Ectodermal cell (in vitro differentiated cells): ENCODE results near the gene ATP6V0A1.

ENCODE experiments used
- H3K27ac ChIP-seq: 2 replicates; pipeline ENCODE4 v1.7.0; 2013; ENCODE audit warnings: mild to moderate bottlenecking, low read depth, low read length; ENCODE audit not compliant: insufficient read depth, poor library complexity, severe bottlenecking
- H3K27me3 ChIP-seq: 2 replicates; pipeline ENCODE4 v1.7.0; 2013; ENCODE audit warnings: mild to moderate bottlenecking, low read length; ENCODE audit not compliant: insufficient read depth, control insufficient read depth, poor library complexity, severe bottlenecking
- H3K36me3 ChIP-seq: one replicate; pipeline ENCODE4 v1.7.0; 2013; ENCODE audit warnings: low read length; ENCODE audit not compliant: control insufficient read depth, insufficient read depth
- H3K4me1 ChIP-seq: one replicate; pipeline ENCODE4 v1.7.0; 2013; ENCODE audit warnings: low read length; ENCODE audit not compliant: control insufficient read depth, insufficient read depth
- H3K4me3 ChIP-seq: 2 replicates; pipeline ENCODE4 v1.7.0; 2013; ENCODE audit warnings: low read depth, low read length, control low read depth; ENCODE audit not compliant: insufficient read depth
- H3K9me3 ChIP-seq: 2 replicates; pipeline ENCODE4 v1.7.0; 2013; ENCODE audit warnings: mild to moderate bottlenecking, low read length, moderate library complexity; ENCODE audit not compliant: control insufficient read depth
- WGBS, 2 experiments: methylation state at CpG; one replicate each; pipeline ENCODE4 v1.1.7; 2013; ENCODE audit warnings: missing lambda C conversion rate in 2 of 2; 5-methylcytosine and 5-hydroxymethylcytosine counted together

ATP6V0A1 gene

GRCh38 chr17:42560246-42560645, 101.6 kb downstream of the ATP6V0A1 start:
- no peaks in the 10 kb centered on the region for H3K27me3 ChIP-seq
- no peak overlapping the region for H3K27ac ChIP-seq
- peaks cover 9% of the 10 kb centered on the region for H3K4me1 ChIP-seq
- H3K9me3 ChIP-seq = no peaks in the 10 kb centered on the region
- 83 to 97% methylated on average over 3 of the region's 3 CpGs for WGBS, 2 experiments
- H3K36me3 ChIP-seq = no peaks in the 10 kb centered on the region
- H3K4me3 ChIP-seq = no peak overlapping the region

- Histone ChIP-seq H3K4me3 (peak within 1 kb of the TSS; percentile 91), H3K9me3 (no peaks in the 10 kb centered on the region), H3K27me3 (no peaks in the 10 kb centered on the region), H3K36me3 (peaks cover 4% of the 10 kb centered on the region), H3K27ac (peak within 1 kb of the TSS; percentile 28), H3K4me1 (peaks cover 18% of the 10 kb centered on the region)
- WGBS, 2 experiments = 1% methylated on average over 26 of the region's 26 CpGs
Measured at GRCh38 chr17:42561897-42562387, 103.3 kb downstream of the ATP6V0A1 start, which contains the start of gene COASY. Gene COASY (plus strand): TSS chr17:42562148. CDS start chr17:42562623, 475 bp downstream.

GRCh38 chr17:42562388-42563142, 103.9 kb downstream of the ATP6V0A1 start:
- peak overlapping the region; percentile 28 for H3K27ac ChIP-seq
- peaks cover 4% of the 10 kb centered on the region for H3K36me3 ChIP-seq
- 26 to 27% methylated on average over 48 of the region's 48 CpGs for WGBS, 2 experiments
- H3K4me3 ChIP-seq = peak overlapping the region; percentile 91
- H3K9me3 ChIP-seq = no peaks in the 10 kb centered on the region
- H3K27me3 ChIP-seq = no peaks in the 10 kb centered on the region
- H3K4me1 ChIP-seq = peaks cover 18% of the 10 kb centered on the region

- 90 to 94% methylated on average over 14 of the region's 14 CpGs for WGBS, 2 experiments
- peak overlapping the region; percentile 91 for H3K4me3 ChIP-seq
- no peaks in the 10 kb centered on the region for H3K9me3 ChIP-seq
- no peak overlapping the region for H3K27ac ChIP-seq
- peaks cover 18% of the 10 kb centered on the region for H3K4me1 ChIP-seq
- no peaks in the 10 kb centered on the region for H3K27me3 ChIP-seq
- peaks cover 4% of the 10 kb centered on the region for H3K36me3 ChIP-seq
Measured at GRCh38 chr17:42563143-42563509, 104.4 kb downstream of the ATP6V0A1 start.

GRCh38 chr17:42563543-42563942, 104.9 kb downstream of the ATP6V0A1 start:
- Histone ChIP-seq H3K9me3 (no peaks in the 10 kb centered on the region), H3K4me1 (peaks cover 18% of the 10 kb centered on the region), H3K27me3 (no peaks in the 10 kb centered on the region), H3K4me3 (no peak overlapping the region), H3K27ac (no peak overlapping the region), H3K36me3 (peaks cover 7% of the 10 kb centered on the region)
- WGBS, 2 experiments = 93 to 95% methylated on average over 1 of the region's 1 CpG

- Histone ChIP-seq H3K27me3 (no peaks in the 10 kb centered on the region), H3K9me3 (no peaks in the 10 kb centered on the region), H3K36me3 (peaks cover 11% of the 10 kb centered on the region), H3K4me1 (peaks cover 18% of the 10 kb centered on the region), H3K4me3 (no peak overlapping the region), H3K27ac (no peak overlapping the region)
- WGBS, 2 experiments = 86 to 89% methylated on average over 9 of the region's 9 CpGs
Measured at GRCh38 chr17:42563950-42564349, 105.3 kb downstream of the ATP6V0A1 start.

- WGBS, 2 experiments = 93 to 98% methylated on average over 15 of the region's 15 CpGs
- Histone ChIP-seq H3K36me3 (peaks cover 19% of the 10 kb centered on the region), H3K4me1 (peaks cover 18% of the 10 kb centered on the region)
Measured at GRCh38 chr17:42564815-42565522, 106.3 kb downstream of the ATP6V0A1 start.

GRCh38 chr17:42565523-42566214, 107.0 kb downstream of the ATP6V0A1 start:
- no peak overlapping the region for H3K4me3 ChIP-seq
- H3K27me3 ChIP-seq = no peaks in the 10 kb centered on the region
- H3K4me1 ChIP-seq = peaks cover 18% of the 10 kb centered on the region
- 90 to 94% methylated on average over 16 of the region's 16 CpGs for WGBS, 2 experiments
- H3K36me3 ChIP-seq = peaks cover 19% of the 10 kb centered on the region
- H3K9me3 ChIP-seq = no peaks in the 10 kb centered on the region
- H3K27ac ChIP-seq = no peak overlapping the region

More at GRCh38 chr17:42564815-42565522, 106.3 kb downstream of the ATP6V0A1 start:
- Histone ChIP-seq H3K27me3 (no peaks in the 10 kb centered on the region), H3K27ac (no peak overlapping the region), H3K4me3 (no peak overlapping the region), H3K9me3 (no peaks in the 10 kb centered on the region)

GRCh38 chr17:42566215-42566882, 107.7 kb downstream of the ATP6V0A1 start:
- Histone ChIP-seq H3K9me3 (no peaks in the 10 kb centered on the region), H3K4me3 (peak overlapping the region; percentile 80), H3K36me3 (peaks cover 19% of the 10 kb centered on the region), H3K27ac (peak overlapping the region; percentile 63), H3K27me3 (no peaks in the 10 kb centered on the region), H3K4me1 (peaks cover 18% of the 10 kb centered on the region)
- WGBS, 2 experiments = 67% methylated on average over 28 of the region's 28 CpGs
